Testis (tissue), 3 donors: ENCODE measurements around the gene R3HDM2. TPM values are rescaled to one million over a fixed set of nuclear protein-coding genes. Genes with fewer than 3 reads are reported as not detected.

Experiments used
- DNase-seq: peaks from one replicate; pipeline ENCODE4 v3.0.0-alpha.2; 2019
- H3K27ac ChIP-seq, 2 donors: fragments of 200-600 bp; sonication (generic); one replicate each; pipeline ENCODE4 v1.5.1; 2019
- H3K27me3 ChIP-seq: fragments of 200-600 bp; sonication (generic); one replicate; pipeline ENCODE4 v1.5.1; 2019
- H3K36me3 ChIP-seq: fragments of 200-600 bp; sonication (generic); one replicate; pipeline ENCODE4 v1.5.1; 2017; ENCODE audit warnings: low read depth; ENCODE audit errors: missing control alignments
- H3K4me1 ChIP-seq: fragments of 200-600 bp; sonication (generic); one replicate; pipeline ENCODE4 v1.5.1; 2019
- H3K4me3 ChIP-seq, 2 donors: fragments of 200-600 bp; sonication (generic); one replicate each; pipeline ENCODE4 v1.5.1; 2017 to 2019
- H3K9me3 ChIP-seq: fragments of 200-600 bp; sonication (generic); one replicate; pipeline ENCODE4 v1.5.1; 2017
- CTCF ChIP-seq, 3 experiments: fragments of 450-650 bp in 2 of 3; fragments of 200-600 bp in 1 of 3; sonication (generic) in 1 of 3; IDR thresholded peaks; one replicate each; pipeline ENCODE4 v1.5.1; 2016 to 2019; ENCODE audit warnings: antibody characterized with exemption in 3 of 3, mild to moderate bottlenecking in 2 of 3, moderate library complexity in 1 of 3
- POLR2A ChIP-seq: fragments of 450-650 bp; IDR thresholded peaks from one replicate; pipeline ENCODE4 v1.6.1; 2017; ENCODE audit warnings: antibody characterized with exemption, mild to moderate bottlenecking, moderate library complexity
- WGBS, 2 donors: methylation state at CpG; one replicate each; pipeline ENCODE4 v1.1.5; 2018; 5-methylcytosine and 5-hydroxymethylcytosine counted together
- intact Hi-C: fragments of 100-400 bp; cut with DNase I; formaldehyde crosslinking; loops from one replicate; pipeline ENCODE4 v1.15.1; 2023; ENCODE audit warnings: low total_unique reads
- polyA plus RNA-seq: library from polyadenylated mRNA; stranded (reverse); fragments of 350-450 nt; fragmentation: Illumina TruSeq; extraction: RNeasy Lipid Tissue Mini Kit (QIAGEN cat#74804); gene quantifications from one replicate; pipeline ENCODE4 v1.2.3, GENCODE V29; 2014; ENCODE audit warnings: low read depth, low replicate concordance; ENCODE audit not compliant: insufficient read depth
- total RNA-seq, 2 donors: library from RNA; depleted of rRNA; stranded (reverse); fragments of >200 nt; gene quantifications; one replicate each; pipeline ENCODE4 v1.2.3, GENCODE V29; 2016

The R3HDM2 gene
- total and polyA plus RNA-seq, 3 donors from 2014 or later = 54.6 to 93.9 (median 92.0) TPM

- H3K36me3 ChIP-seq = no peaks in the 10 kb centered on the region
- WGBS, 2 donors = 40 to 75% methylated on average over 1 to 8 of the region's 8 CpGs
These were observed 195.1 kb downstream of the R3HDM2 start for GRCh38 chr12:57235728-57236131.

GRCh38 chr12:57235017-57235727 lies 195.7 kb downstream of the R3HDM2 start:
- Histone ChIP-seq H3K27me3 (no peaks in the 10 kb centered on the region), H3K4me3 (no peak overlapping the region), H3K27ac (no peak overlapping the region), H3K36me3 (no peaks in the 10 kb centered on the region), H3K9me3 (no peaks in the 10 kb centered on the region), H3K4me1 (peaks cover 25% of the 10 kb centered on the region)
- 72 to 75% methylated on average over 12 to 23 of the region's 26 CpGs for WGBS, 2 donors
- intact Hi-C loops = no loop called here
- TF ChIP-seq CTCF (IDR thresholded peaks at IDR 0.05) (no peak), POLR2A (no peak)
- no peak for DNase-seq

More at GRCh38 chr12:57235728-57236131, 195.1 kb downstream of the R3HDM2 start:
- H3K9me3 ChIP-seq = no peaks in the 10 kb centered on the region
- no peak for DNase-seq
- no peak for TF ChIP-seq CTCF (IDR thresholded peaks at IDR 0.05)
- TF ChIP-seq POLR2A = no peak
- intact Hi-C loops = no loop called here
- no peak overlapping the region for H3K4me3 ChIP-seq
- no peak overlapping the region for H3K27ac ChIP-seq
- peaks cover 25% of the 10 kb centered on the region for H3K4me1 ChIP-seq
- no peaks in the 10 kb centered on the region for H3K27me3 ChIP-seq

- Histone ChIP-seq H3K4me3 (no peak overlapping the region), H3K27ac (no peak overlapping the region), H3K27me3 (no peaks in the 10 kb centered on the region), H3K36me3 (no peaks in the 10 kb centered on the region), H3K9me3 (no peaks in the 10 kb centered on the region), H3K4me1 (peaks cover 23% of the 10 kb centered on the region)
- DNase-seq = no peak
- TF ChIP-seq CTCF (IDR thresholded peaks at IDR 0.05) (no peak), POLR2A (no peak)
- intact Hi-C loops = no loop called here
- WGBS, 2 donors = 85 to 88% methylated on average over 10 of the region's 10 CpGs
These were observed 196.2 kb downstream of the R3HDM2 start for GRCh38 chr12:57234571-57235016.

- 87 to 96% methylated on average over 3 of the region's 3 CpGs for WGBS, 2 donors
- Histone ChIP-seq H3K36me3 (no peaks in the 10 kb centered on the region), H3K4me1 (peaks cover 24% of the 10 kb centered on the region), H3K27me3 (no peaks in the 10 kb centered on the region), H3K9me3 (no peaks in the 10 kb centered on the region), H3K4me3 (no peak overlapping the region), H3K27ac (no peak overlapping the region)
- intact Hi-C loops = no loop called here
- TF ChIP-seq CTCF (IDR thresholded peaks at IDR 0.05) (no peak), POLR2A (no peak)
- no peak for DNase-seq
These were observed 196.6 kb downstream of the R3HDM2 start for GRCh38 chr12:57234233-57234570.
